Liver (tissue), 9 donors: ENCODE data around the gene PROB1. TPM values are rescaled to one million over a fixed set of nuclear protein-coding genes. Genes with fewer than 3 reads are reported as not detected.
A peak's percentile ranks its signal among the peaks of the same experiment; 100 is the strongest.

Source experiments
- DNase-seq: peaks from one replicate; pipeline ENCODE4 v3.0.0-alpha.2; 2017; ENCODE audit warnings: low spot score
- H3K27ac ChIP-seq, 2 donors: one replicate each; pipeline ENCODE4 v1.7.0; 2013; ENCODE audit warnings: inconsistent platforms in 2 of 2, low read length in 2 of 2, control low read depth in 1 of 2, low read depth in 1 of 2, mild to moderate bottlenecking in 1 of 2
- H3K27me3 ChIP-seq, 4 donors: one replicate each; pipeline versions ENCODE4 v1.6.1 to v1.7.0; 2013; ENCODE audit warnings: low read length in 3 of 4, inconsistent platforms in 1 of 4, mild to moderate bottlenecking in 1 of 4, moderate library complexity in 1 of 4; ENCODE audit not compliant: control insufficient read depth in 4 of 4, insufficient read depth in 4 of 4
- H3K36me3 ChIP-seq, 4 donors: one replicate each; pipeline versions ENCODE4 v1.6.1 to v1.7.0; 2013; ENCODE audit warnings: low read length in 3 of 4, mild to moderate bottlenecking in 3 of 4, low read depth in 1 of 4, moderate library complexity in 1 of 4; ENCODE audit not compliant: control insufficient read depth in 4 of 4, insufficient read depth in 3 of 4
- H3K4me1 ChIP-seq, 4 donors: one replicate each; pipeline versions ENCODE4 v1.6.1 to v1.7.0; 2013; ENCODE audit warnings: low read length in 3 of 4, mild to moderate bottlenecking in 3 of 4, moderate library complexity in 1 of 4; ENCODE audit not compliant: control insufficient read depth in 4 of 4, insufficient read depth in 4 of 4
- H3K4me3 ChIP-seq, 3 donors: one replicate each; pipeline versions ENCODE4 v1.6.1 to v1.7.0; 2013; ENCODE audit warnings: low read length in 3 of 3, control low read depth in 1 of 3, low read depth in 1 of 3, mild to moderate bottlenecking in 1 of 3
- H3K9ac ChIP-seq, 2 donors: one replicate each; pipeline ENCODE4 v1.7.0; 2013; ENCODE audit warnings: low read length in 2 of 2, mild to moderate bottlenecking in 2 of 2, moderate library complexity in 2 of 2, control low read depth in 1 of 2, low read depth in 1 of 2
- H3K9me3 ChIP-seq, 4 donors: one replicate each; pipeline versions ENCODE4 v1.6.1 to v1.7.0; 2013; ENCODE audit warnings: low read length in 3 of 4; ENCODE audit not compliant: control insufficient read depth in 4 of 4
- ATF3 ChIP-seq: IDR thresholded peaks from 2 replicates; pipeline ENCODE4 v1.6.1; 2016; ENCODE audit warnings: antibody characterized with exemption
- CTCF ChIP-seq: fragments of 150-350 bp; IDR thresholded peaks from 2 replicates; pipeline ENCODE4 v1.5.1; 2017; ENCODE audit warnings: improper control_type of control experiment, low read depth, low read length; ENCODE audit not compliant: missing input control
- EGR1 ChIP-seq, 2 donors: IDR thresholded peaks; 2 replicates each; pipeline ENCODE4 v1.6.1; 2016 to 2018; ENCODE audit warnings: antibody characterized with exemption in 2 of 2, low read depth in 2 of 2
- FOXA1 ChIP-seq: IDR thresholded peaks from 2 replicates; pipeline ENCODE4 v1.6.1; 2016; ENCODE audit warnings: antibody characterized with exemption
- FOXA2 ChIP-seq: IDR thresholded peaks from 2 replicates; pipeline ENCODE4 v1.6.1; 2016; ENCODE audit warnings: antibody characterized with exemption
- GABPA ChIP-seq, 2 donors: IDR thresholded peaks in 1 of 2; conservative IDR thresholded peaks in 1 of 2; 2 replicates each; pipeline ENCODE4 v1.6.1; 2016; ENCODE audit warnings: antibody characterized with exemption in 2 of 2, mild to moderate bottlenecking in 1 of 2, moderate library complexity in 1 of 2
- HNF4A ChIP-seq, 2 donors: conservative IDR thresholded peaks; 2 replicates each; pipeline ENCODE4 v1.6.1; 2016; ENCODE audit warnings: antibody characterized with exemption in 2 of 2, mild to moderate bottlenecking in 2 of 2
- HNF4G ChIP-seq: IDR thresholded peaks from 2 replicates; pipeline ENCODE4 v1.6.1; 2016; ENCODE audit warnings: antibody characterized with exemption
- JUND ChIP-seq, 2 donors: IDR thresholded peaks; 2 replicates each; pipeline ENCODE4 v1.6.1; 2016; ENCODE audit warnings: antibody characterized with exemption in 2 of 2
- NR2F2 ChIP-seq: IDR thresholded peaks from 2 replicates; pipeline ENCODE4 v1.6.1; 2016; ENCODE audit warnings: antibody characterized with exemption
- RAD21 ChIP-seq, 2 donors: IDR thresholded peaks; 2 replicates each; pipeline ENCODE4 v1.6.1; 2016; ENCODE audit warnings: antibody characterized with exemption in 2 of 2, mild to moderate bottlenecking in 2 of 2
- RXRA ChIP-seq, 2 donors: IDR thresholded peaks; 2 replicates each; pipeline ENCODE4 v1.6.1; 2017 to 2018; ENCODE audit warnings: antibody characterized with exemption in 2 of 2, mild to moderate bottlenecking in 1 of 2
- SP1 ChIP-seq: IDR thresholded peaks from 2 replicates; pipeline ENCODE4 v1.6.1; 2018; ENCODE audit warnings: antibody characterized with exemption, mild to moderate bottlenecking
- TAF1 ChIP-seq: conservative IDR thresholded peaks from 2 replicates; pipeline ENCODE4 v1.6.1; 2016; ENCODE audit warnings: antibody characterized with exemption, mild to moderate bottlenecking
- YY1 ChIP-seq: IDR thresholded peaks from 2 replicates; pipeline ENCODE4 v1.6.1; 2016; ENCODE audit warnings: antibody characterized with exemption, mild to moderate bottlenecking
- WGBS: extraction: QIAGEN DNeasy Blood & Tissue Kit; methylation state at CpG from one replicate; pipeline ENCODE4 v1.1.7; 2013; 5-methylcytosine and 5-hydroxymethylcytosine counted together
- polyA plus RNA-seq, 2 donors: library from polyadenylated mRNA; stranded (reverse) in 1 of 2; unstranded in 1 of 2; fragments of 200-250 nt in 1 of 2; fragments of >200 nt in 1 of 2; fragmentation: Nextera tagmentation in 1 of 2; extraction: Ambion mirVana in 1 of 2; gene quantifications; one replicate each; pipeline versions ENCODE4 v1.2.1 to v1.2.3, GENCODE V29; 2013 to 2015
- total RNA-seq, 2 donors: library from RNA; depleted of rRNA; stranded (reverse); fragments of >200 nt; gene quantifications; one replicate each; pipeline ENCODE4 v1.2.3, GENCODE V29; 2014
- TF ChIP-seq, protein P1 (sequence below): IDR thresholded peaks from 2 replicates; pipeline ENCODE4 v1.6.1; 2016; ENCODE audit warnings: antibody characterized with exemption, mild to moderate bottlenecking
- TF ChIP-seq, protein P2 (sequence below): IDR thresholded peaks from 2 replicates; pipeline ENCODE4 v1.6.1; 2016; ENCODE audit warnings: antibody characterized with exemption
- TF ChIP-seq, protein P3 (sequence below): IDR thresholded peaks from 2 replicates; pipeline ENCODE4 v1.6.1; 2016; ENCODE audit warnings: antibody characterized with exemption
- donor health status: healthy.
- donor health status: healthy.
- donor health status: healthy.
- donor health status: healthy.
- donor health status: healthy.

PROB1 gene
- total and polyA plus RNA-seq, 4 donors: 0.04 to 0.67 (median 0.34) TPM

DNA sequence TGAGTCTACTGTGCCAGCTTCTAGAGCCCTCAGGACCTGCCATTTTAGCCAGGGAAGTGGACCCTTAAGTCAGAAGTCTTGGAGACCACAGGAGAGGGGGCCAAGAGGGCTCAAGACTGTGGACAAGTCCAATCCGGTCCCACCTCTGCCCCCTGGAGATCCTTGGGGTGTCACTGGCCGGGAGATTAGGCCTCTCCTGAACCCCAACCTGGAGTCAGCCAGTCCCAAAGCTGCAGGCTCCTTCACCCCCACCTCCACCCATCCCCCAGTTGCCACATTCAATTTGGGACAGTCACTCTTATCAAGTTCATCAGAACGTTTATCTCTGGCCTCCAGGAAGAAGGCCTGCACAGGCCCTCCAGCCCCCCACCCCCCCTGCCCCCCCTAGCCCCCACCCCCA lies 12.1 kb downstream of the PROB1 start:
- TF ChIP-seq CTCF: no peak
- TF ChIP-seq RAD21 (IDR thresholded peaks at IDR 0.05): no peak
- TF ChIP-seq, protein P1, sequence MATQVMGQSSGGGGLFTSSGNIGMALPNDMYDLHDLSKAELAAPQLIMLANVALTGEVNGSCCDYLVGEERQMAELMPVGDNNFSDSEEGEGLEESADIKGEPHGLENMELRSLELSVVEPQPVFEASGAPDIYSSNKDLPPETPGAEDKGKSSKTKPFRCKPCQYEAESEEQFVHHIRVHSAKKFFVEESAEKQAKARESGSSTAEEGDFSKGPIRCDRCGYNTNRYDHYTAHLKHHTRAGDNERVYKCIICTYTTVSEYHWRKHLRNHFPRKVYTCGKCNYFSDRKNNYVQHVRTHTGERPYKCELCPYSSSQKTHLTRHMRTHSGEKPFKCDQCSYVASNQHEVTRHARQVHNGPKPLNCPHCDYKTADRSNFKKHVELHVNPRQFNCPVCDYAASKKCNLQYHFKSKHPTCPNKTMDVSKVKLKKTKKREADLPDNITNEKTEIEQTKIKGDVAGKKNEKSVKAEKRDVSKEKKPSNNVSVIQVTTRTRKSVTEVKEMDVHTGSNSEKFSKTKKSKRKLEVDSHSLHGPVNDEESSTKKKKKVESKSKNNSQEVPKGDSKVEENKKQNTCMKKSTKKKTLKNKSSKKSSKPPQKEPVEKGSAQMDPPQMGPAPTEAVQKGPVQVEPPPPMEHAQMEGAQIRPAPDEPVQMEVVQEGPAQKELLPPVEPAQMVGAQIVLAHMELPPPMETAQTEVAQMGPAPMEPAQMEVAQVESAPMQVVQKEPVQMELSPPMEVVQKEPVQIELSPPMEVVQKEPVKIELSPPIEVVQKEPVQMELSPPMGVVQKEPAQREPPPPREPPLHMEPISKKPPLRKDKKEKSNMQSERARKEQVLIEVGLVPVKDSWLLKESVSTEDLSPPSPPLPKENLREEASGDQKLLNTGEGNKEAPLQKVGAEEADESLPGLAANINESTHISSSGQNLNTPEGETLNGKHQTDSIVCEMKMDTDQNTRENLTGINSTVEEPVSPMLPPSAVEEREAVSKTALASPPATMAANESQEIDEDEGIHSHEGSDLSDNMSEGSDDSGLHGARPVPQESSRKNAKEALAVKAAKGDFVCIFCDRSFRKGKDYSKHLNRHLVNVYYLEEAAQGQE: no peak
- no peak for TF ChIP-seq RXRA (IDR thresholded peaks at IDR 0.05)
- no peak for TF ChIP-seq SP1
- no peak for TF ChIP-seq ATF3
- TF ChIP-seq HNF4G: no peak
- TF ChIP-seq EGR1 (IDR thresholded peaks at IDR 0.05; ENCODE audit: low read depth in 2 of 2): no peak
- no peak for TF ChIP-seq JUND (IDR thresholded peaks at IDR 0.05)
- TF ChIP-seq TAF1: no peak
- TF ChIP-seq, protein P2, sequence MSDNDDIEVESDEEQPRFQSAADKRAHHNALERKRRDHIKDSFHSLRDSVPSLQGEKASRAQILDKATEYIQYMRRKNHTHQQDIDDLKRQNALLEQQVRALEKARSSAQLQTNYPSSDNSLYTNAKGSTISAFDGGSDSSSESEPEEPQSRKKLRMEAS: no peak
- TF ChIP-seq, protein P3, sequence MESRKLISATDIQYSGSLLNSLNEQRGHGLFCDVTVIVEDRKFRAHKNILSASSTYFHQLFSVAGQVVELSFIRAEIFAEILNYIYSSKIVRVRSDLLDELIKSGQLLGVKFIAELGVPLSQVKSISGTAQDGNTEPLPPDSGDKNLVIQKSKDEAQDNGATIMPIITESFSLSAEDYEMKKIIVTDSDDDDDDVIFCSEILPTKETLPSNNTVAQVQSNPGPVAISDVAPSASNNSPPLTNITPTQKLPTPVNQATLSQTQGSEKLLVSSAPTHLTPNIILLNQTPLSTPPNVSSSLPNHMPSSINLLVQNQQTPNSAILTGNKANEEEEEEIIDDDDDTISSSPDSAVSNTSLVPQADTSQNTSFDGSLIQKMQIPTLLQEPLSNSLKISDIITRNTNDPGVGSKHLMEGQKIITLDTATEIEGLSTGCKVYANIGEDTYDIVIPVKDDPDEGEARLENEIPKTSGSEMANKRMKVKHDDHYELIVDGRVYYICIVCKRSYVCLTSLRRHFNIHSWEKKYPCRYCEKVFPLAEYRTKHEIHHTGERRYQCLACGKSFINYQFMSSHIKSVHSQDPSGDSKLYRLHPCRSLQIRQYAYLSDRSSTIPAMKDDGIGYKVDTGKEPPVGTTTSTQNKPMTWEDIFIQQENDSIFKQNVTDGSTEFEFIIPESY: no peak
- TF ChIP-seq GABPA (IDR thresholded peaks at IDR 0.05 in 1 of 2, conservative IDR thresholded peaks at IDR 0.05 in 1 of 2): no peak
- TF ChIP-seq NR2F2: no peak
- no peak for TF ChIP-seq YY1
- TF ChIP-seq HNF4A (conservative IDR thresholded peaks at IDR 0.05): no peak
- no peak for TF ChIP-seq FOXA1
- no peak for TF ChIP-seq FOXA2
- no peaks in the 10 kb centered on the region for H3K9me3 ChIP-seq
- H3K9ac ChIP-seq: peak overlapping the region in 1 of 2 donors; percentile 30
- H3K27ac ChIP-seq: peak overlapping the region; percentile 29 to 38
- H3K4me3 ChIP-seq: peak overlapping the region; percentile 19 to 61 (median 59)
- no peaks in the 10 kb centered on the region for H3K27me3 ChIP-seq
- H3K4me1 ChIP-seq: peaks cover 16 to 41% (median 35%) of the 10 kb centered on the region in 4 donors
- H3K36me3 ChIP-seq: peaks cover 0 to 12% (median 8%) of the 10 kb centered on the region in 4 donors
- 30% methylated on average over 3 of the region's 3 CpGs for WGBS
- no peak for DNase-seq
